Thoracic aorta (tissue), 2 donors: ENCODE data around the gene MFSD8. TPM values are rescaled to one million over a fixed set of nuclear protein-coding genes. Genes with fewer than 3 reads are reported as not detected.

Experiments
- ATAC-seq: fragments of 150-250 bp; one replicate; pipeline ENCODE4 v1.8.0; 2017; ENCODE audit warnings: low read depth; ENCODE audit not compliant: insufficient number of reproducible peaks, low FRiP score
- DNase-seq: peaks from one replicate; pipeline ENCODE4 v3.0.0-alpha.2; 2020; ENCODE audit warnings: low spot score
- H3K27ac ChIP-seq, 2 donors: fragments of 200-600 bp; sonication (generic); 1 replicate in 1 of 2; 2 replicates in 1 of 2; pipeline ENCODE4 v1.5.1; 2016; ENCODE audit warnings: mild to moderate bottlenecking in 2 of 2, moderate library complexity in 2 of 2
- H3K27me3 ChIP-seq: fragments of 200-600 bp; sonication (generic); replicated peaks from 2 replicates; pipeline ENCODE4 v1.6.0; 2016; ENCODE audit warnings: mild to moderate bottlenecking; ENCODE audit not compliant: insufficient read depth
- H3K36me3 ChIP-seq: fragments of 200-600 bp; sonication (generic); one replicate; pipeline ENCODE4 v1.5.1; 2016
- H3K4me1 ChIP-seq, 2 donors: fragments of 200-600 bp; sonication (generic); 1 replicate in 1 of 2; 2 replicates in 1 of 2; pipeline versions ENCODE4 v1.5.1 to v1.6.0; 2016; ENCODE audit warnings: low read depth in 2 of 2, mild to moderate bottlenecking in 1 of 2; ENCODE audit not compliant: control insufficient read depth in 1 of 2
- H3K4me3 ChIP-seq: fragments of 200-600 bp; sonication (generic); 2 replicates; pipeline ENCODE4 v1.5.1; 2016; ENCODE audit warnings: mild to moderate bottlenecking
- H3K9me3 ChIP-seq: fragments of 200-600 bp; sonication (generic); 2 replicates; pipeline ENCODE4 v1.5.1; 2016
- CTCF ChIP-seq: fragments of 200-600 bp; sonication (generic); IDR thresholded peaks from one replicate; pipeline ENCODE4 v1.5.1; 2019; ENCODE audit warnings: antibody characterized with exemption
- total RNA-seq, 2 donors: library from RNA; depleted of rRNA; stranded (reverse); fragments of >200 nt; gene quantifications; one replicate each; pipeline versions ENCODE4 v1.1.0 to v1.2.3, GENCODE V29; 2016

The MFSD8 gene
- total RNA-seq, 2 donors from 2014 or later: 28.2 to 30.7 TPM

GRCh38 chr4:127868196-127868595, 96.8 kb downstream of the MFSD8 start:
- H3K27ac ChIP-seq: no peak overlapping the region
- no peak for TF ChIP-seq CTCF
- no peaks in the 10 kb centered on the region for H3K36me3 ChIP-seq
- H3K9me3 ChIP-seq: no peaks in the 10 kb centered on the region
- H3K27me3 ChIP-seq: no peaks in the 10 kb centered on the region
- peaks cover 4 to 17% of the 10 kb centered on the region in 2 donors for H3K4me1 ChIP-seq
- no peak for DNase-seq
- H3K4me3 ChIP-seq: no peak overlapping the region
- no peak for ATAC-seq

Other genes starting within 250 kb of the MFSD8 start
- not detected for gene SLC25A31, start 234.8 kb downstream of the MFSD8 start, total RNA-seq
- 10 to 100 TPM in 1 of 2 donors, 1 to 10 TPM in 1; 5.8 to 15.9 TPM for gene HSPA4L, start 182.9 kb downstream of the MFSD8 start, total RNA-seq
- gene PLK4, start 84.3 kb downstream of the MFSD8 start, total RNA-seq: 1 to 10 TPM; 1.2 to 2.1 TPM
- 10 to 100 TPM in 1 of 2 donors, 1 to 10 TPM in 1; 7.4 to 17.0 TPM for gene ABHD18, start 233 bp upstream of the MFSD8 start, total RNA-seq
- 10 to 100 TPM; 24.9 to 42.5 TPM for gene LARP1B, start 96.1 kb upstream of the MFSD8 start, total RNA-seq